Smooth muscle cell (in vitro differentiated cells): ENCODE results near the gene ZSWIM9. TPM values are rescaled to one million over a fixed set of nuclear protein-coding genes. Genes with fewer than 3 reads are reported as not detected.

Experiments
- DNase-seq: peaks from one replicate; lab custom pipeline; 2025; ENCODE audit not compliant: unreplicated experiment; lab: John Stamatoyannopoulos, UW
- H2AFZ ChIP-seq: fragments of 200-600 bp; sonication (generic); 2 replicates; pipeline ENCODE4 v1.6.0; 2016; ENCODE audit warnings: antibody characterized with exemption, low read depth, mild to moderate bottlenecking
- H3F3A ChIP-seq: fragments of 200-600 bp; sonication (generic); 2 replicates; pipeline ENCODE4 v1.6.0; 2017; ENCODE audit warnings: antibody characterized with exemption, low read depth
- H3K27ac ChIP-seq: fragments of 200-600 bp; sonication (generic); 2 replicates; pipeline ENCODE4 v1.5.1; 2016; ENCODE audit warnings: low read depth, mild to moderate bottlenecking
- H3K27me3 ChIP-seq: fragments of 200-600 bp; sonication (generic); 2 replicates; pipeline ENCODE4 v1.6.1; 2016; ENCODE audit warnings: low read depth, mild to moderate bottlenecking
- H3K36me3 ChIP-seq: fragments of 200-600 bp; sonication (generic); 2 replicates; pipeline ENCODE4 v1.5.1; 2016; ENCODE audit warnings: low read depth
- H3K4me1 ChIP-seq: fragments of 200-600 bp; sonication (generic); 2 replicates; pipeline ENCODE4 v1.5.1; 2016; ENCODE audit warnings: low read depth
- H3K4me2 ChIP-seq: fragments of 200-600 bp; sonication (generic); 2 replicates; pipeline ENCODE4 v1.6.0; 2016; ENCODE audit warnings: mild to moderate bottlenecking
- H3K4me3 ChIP-seq: fragments of 200-600 bp; sonication (generic); 2 replicates; pipeline ENCODE4 v1.5.1; 2016; ENCODE audit warnings: mild to moderate bottlenecking
- H3K79me2 ChIP-seq: fragments of 200-600 bp; sonication (generic); 2 replicates; pipeline ENCODE4 v1.6.0; 2016; ENCODE audit warnings: low read depth, mild to moderate bottlenecking
- H3K9ac ChIP-seq: fragments of 200-600 bp; sonication (generic); 2 replicates; pipeline ENCODE4 v1.6.0; 2016; ENCODE audit warnings: low read depth
- H3K9me3 ChIP-seq: fragments of 200-600 bp; sonication (generic); replicated peaks from 2 replicates; pipeline ENCODE4 v1.5.1; 2016; ENCODE audit warnings: low read depth
- H4K20me1 ChIP-seq: fragments of 200-600 bp; sonication (generic); 2 replicates; pipeline ENCODE4 v1.6.0; 2016; ENCODE audit warnings: low read depth
- CTCF ChIP-seq: fragments of 200-600 bp; sonication (generic); IDR thresholded peaks from 2 replicates; pipeline ENCODE4 v1.5.1; 2017; ENCODE audit warnings: borderline replicate concordance, mild to moderate bottlenecking, antibody characterized with exemption; ENCODE audit not compliant: insufficient read depth, poor library complexity, severe bottlenecking
- WGBS: methylation state at CpG from one replicate; pipeline ENCODE4 v1.1.7; 2016; ENCODE audit warnings: low lambda C conversion rate; 5-methylcytosine and 5-hydroxymethylcytosine counted together
- polyA plus RNA-seq: library from polyadenylated mRNA; unstranded; fragments of >200 nt; fragmentation: Nextera tagmentation; extraction: Ambion mirVana; gene quantifications from 2 replicates; pipeline ENCODE4 v1.2.1, GENCODE V29; 2016
- total RNA-seq: library from RNA; depleted of rRNA; stranded (reverse); fragments of >200 nt; gene quantifications from 2 replicates; pipeline ENCODE4 v1.2.3, GENCODE V29; 2014

The ZSWIM9 gene
- total and polyA plus RNA-seq, 2 experiments from 2014 or later, result 1.3 to 1.6 TPM

DNA sequence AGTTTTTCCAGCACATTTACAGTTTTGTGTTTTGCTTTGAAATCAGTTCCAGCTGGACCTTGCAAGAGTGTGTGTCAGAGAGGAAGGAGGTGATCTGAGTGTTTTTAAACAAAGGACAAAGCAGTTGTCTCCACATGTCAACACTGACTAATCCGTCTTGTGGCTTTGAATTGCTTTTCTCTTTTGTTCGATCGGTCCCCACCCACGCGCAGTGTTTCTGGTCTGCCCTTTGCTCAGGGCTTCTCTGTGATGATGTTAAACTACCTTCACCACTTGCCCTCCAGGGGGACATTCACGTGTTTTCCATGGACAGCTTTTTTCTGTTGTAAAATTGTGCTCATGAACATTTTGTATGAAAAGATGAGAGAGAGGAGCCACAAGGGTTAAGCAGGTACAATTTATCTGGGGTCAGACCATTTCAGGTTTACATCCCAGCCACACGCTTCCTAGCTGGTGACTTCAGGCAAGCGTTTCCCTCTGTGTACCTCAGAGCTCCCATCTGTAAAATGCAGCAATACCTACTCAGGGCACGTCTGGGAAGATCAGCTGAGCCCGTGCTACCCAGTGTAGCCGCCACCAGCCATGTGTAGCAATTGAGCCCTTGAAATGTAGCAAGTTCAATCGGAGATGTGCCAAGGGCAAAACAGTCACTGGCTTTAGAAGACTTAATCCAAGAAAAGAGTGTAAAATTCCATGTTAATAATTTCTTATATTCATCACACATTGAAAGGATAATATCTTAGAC, 46.4 kb upstream of the ZSWIM9 start:
- WGBS, result 79% methylated on average over 12 of the region's 12 CpGs
- no peak overlapping the region for H2AFZ ChIP-seq
- no peaks in the 10 kb centered on the region for H3K36me3 ChIP-seq
- no peaks in the 10 kb centered on the region for H3K4me1 ChIP-seq
- no peaks in the 10 kb centered on the region for H3K9me3 ChIP-seq
- no peak overlapping the region for H3K9ac ChIP-seq
- H3K79me2 ChIP-seq, result no peaks in the 10 kb centered on the region
- H3F3A ChIP-seq, result no peaks in the 10 kb centered on the region
- DNase-seq, result no peak
- no peak for TF ChIP-seq CTCF
- no peaks in the 10 kb centered on the region for H3K27me3 ChIP-seq
- H3K4me3 ChIP-seq, result no peak overlapping the region
- H3K4me2 ChIP-seq, result no peak overlapping the region
- no peaks in the 10 kb centered on the region for H4K20me1 ChIP-seq
- H3K27ac ChIP-seq, result peak overlapping the region; percentile 24

- H3K36me3 ChIP-seq, result no peaks in the 10 kb centered on the region
- H3K79me2 ChIP-seq, result no peaks in the 10 kb centered on the region
- H3K4me2 ChIP-seq, result no peak overlapping the region
- WGBS, result 96% methylated on average over 6 of the region's 6 CpGs
- no peak for DNase-seq
- TF ChIP-seq CTCF, result no peak
- H3F3A ChIP-seq, result no peaks in the 10 kb centered on the region
- no peaks in the 10 kb centered on the region for H3K4me1 ChIP-seq
- H4K20me1 ChIP-seq, result no peaks in the 10 kb centered on the region
- H3K27me3 ChIP-seq, result no peaks in the 10 kb centered on the region
- H2AFZ ChIP-seq, result no peak overlapping the region
- no peaks in the 10 kb centered on the region for H3K9me3 ChIP-seq
- no peak overlapping the region for H3K9ac ChIP-seq
- no peak overlapping the region for H3K4me3 ChIP-seq
- H3K27ac ChIP-seq, result no peak overlapping the region
Observed at GRCh38 chr19:48127561-48127960, 42.9 kb upstream of the ZSWIM9 start.

- no peak overlapping the region for H3K27ac ChIP-seq
- no peaks in the 10 kb centered on the region for H3K36me3 ChIP-seq
- H2AFZ ChIP-seq, result no peak overlapping the region
- no peak overlapping the region for H3K4me3 ChIP-seq
- TF ChIP-seq CTCF, result no peak
- no peak overlapping the region for H3K4me2 ChIP-seq
- no peaks in the 10 kb centered on the region for H3K79me2 ChIP-seq
- no peaks in the 10 kb centered on the region for H3K27me3 ChIP-seq
- no peak for DNase-seq
- no peaks in the 10 kb centered on the region for H4K20me1 ChIP-seq
- H3F3A ChIP-seq, result no peaks in the 10 kb centered on the region
- 98% methylated on average over 6 of the region's 6 CpGs for WGBS
- no peaks in the 10 kb centered on the region for H3K4me1 ChIP-seq
- no peaks in the 10 kb centered on the region for H3K9me3 ChIP-seq
- H3K9ac ChIP-seq, result no peak overlapping the region
Observed at GRCh38 chr19:48133094-48133493, 37.4 kb upstream of the ZSWIM9 start.

GRCh38 chr19:48135411-48135810, 35.1 kb upstream of the ZSWIM9 start:
- no peak for TF ChIP-seq CTCF
- no peak overlapping the region for H3K4me3 ChIP-seq
- H3K27ac ChIP-seq, result no peak overlapping the region
- H3K9ac ChIP-seq, result no peak overlapping the region
- no peaks in the 10 kb centered on the region for H3K9me3 ChIP-seq
- H4K20me1 ChIP-seq, result no peaks in the 10 kb centered on the region
- no peaks in the 10 kb centered on the region for H3K79me2 ChIP-seq
- H3K4me2 ChIP-seq, result no peak overlapping the region
- DNase-seq, result no peak
- no peaks in the 10 kb centered on the region for H3K4me1 ChIP-seq
- no peaks in the 10 kb centered on the region for H3F3A ChIP-seq
- H3K36me3 ChIP-seq, result no peaks in the 10 kb centered on the region
- H3K27me3 ChIP-seq, result no peaks in the 10 kb centered on the region
- no peak overlapping the region for H2AFZ ChIP-seq
- 87% methylated on average over 8 of the region's 8 CpGs for WGBS
